ENCODE measurements around the gene TRERF1.
"Not testable (repeated sequence)": the region's sequence is repeated elsewhere in the genome, so short reads cannot be mapped to it uniquely, and the experiment has no call there.

TRERF1 gene

GRCh38 chr6:42450477-42451332 is 1.0 kb downstream of the TRERF1 start:
- DNase-seq (ENCODE audit: low read depth, low spot score), result no peak

GRCh38 chr6:42449917-42450476 is 1.7 kb downstream of the TRERF1 start:
- no peak for DNase-seq (ENCODE audit: low read depth, low spot score)

GRCh38 chr6:42448927-42449659 is 2.6 kb downstream of the TRERF1 start:
- DNase-seq (ENCODE audit: low read depth, low spot score), result no peak

GRCh38 chr6:42448391-42448790 is 3.3 kb downstream of the TRERF1 start:
- DNase-seq (ENCODE audit: low read depth, low spot score), result no peak

GRCh38 chr6:42446996-42447395 is 4.7 kb downstream of the TRERF1 start:
- DNase-seq (ENCODE audit: low read depth, low spot score), result no peak

- no peak for DNase-seq (ENCODE audit: low read depth, low spot score)
These were observed 5.4 kb downstream of the TRERF1 start for GRCh38 chr6:42446370-42446769.

GRCh38 chr6:42445955-42446354 is 5.8 kb downstream of the TRERF1 start:
- not testable (repeated sequence) for DNase-seq (ENCODE audit: low read depth, low spot score)

- no peak for DNase-seq (ENCODE audit: low read depth, low spot score)
These were observed 8.2 kb downstream of the TRERF1 start for GRCh38 chr6:42443312-42444060.

GRCh38 chr6:42441697-42442081 is 10.0 kb downstream of the TRERF1 start:
- no peak for DNase-seq (ENCODE audit: low read depth, low spot score)

GRCh38 chr6:42440778-42441696 is 10.7 kb downstream of the TRERF1 start:
- DNase-seq (ENCODE audit: low read depth, low spot score), result no peak

- DNase-seq (ENCODE audit: low read depth, low spot score), result no peak
These were observed 11.7 kb downstream of the TRERF1 start for GRCh38 chr6:42440027-42440426.

GRCh38 chr6:42436825-42437224 is 14.9 kb downstream of the TRERF1 start:
- no peak for DNase-seq (ENCODE audit: low read depth, low spot score)

GRCh38 chr6:42434237-42434636 is 17.5 kb downstream of the TRERF1 start:
- DNase-seq (ENCODE audit: low read depth, low spot score), result no peak

GRCh38 chr6:42433409-42433808 is 18.3 kb downstream of the TRERF1 start:
- DNase-seq (ENCODE audit: low read depth, low spot score), result no peak

- DNase-seq (ENCODE audit: low read depth, low spot score), result no peak
These were observed 19.8 kb downstream of the TRERF1 start for GRCh38 chr6:42431877-42432276.

GRCh38 chr6:42431356-42431755 is 20.4 kb downstream of the TRERF1 start:
- DNase-seq (ENCODE audit: low read depth, low spot score), result no peak

- no peak for DNase-seq (ENCODE audit: low read depth, low spot score)
These were observed 21.9 kb downstream of the TRERF1 start for GRCh38 chr6:42429836-42430235.

GRCh38 chr6:42429042-42429585 is 22.6 kb downstream of the TRERF1 start:
- no peak for DNase-seq (ENCODE audit: low read depth, low spot score)

GRCh38 chr6:42428326-42429041 is 23.2 kb downstream of the TRERF1 start:
- DNase-seq (ENCODE audit: low read depth, low spot score), result no peak

GRCh38 chr6:42427871-42428270 is 23.9 kb downstream of the TRERF1 start:
- DNase-seq (ENCODE audit: low read depth, low spot score), result no peak

Measured in iPS DF 19.7 (cell line).